Spleen (tissue), 7 donors: ENCODE results near the gene BBS7.

Experiments used
- CTCF ChIP-seq, 11 experiments: fragments of 200-600 bp in 7 of 11; fragments of 450-650 bp in 4 of 11; sonication (generic) in 4 of 11; IDR thresholded peaks in 8 of 11; conservative IDR thresholded peaks in 3 of 11; 1 replicate in 7 of 11; 2 replicates in 4 of 11; pipeline versions ENCODE4 v1.4.0 to v1.8.0; 2016 to 2021; ENCODE audit warnings: antibody characterized with exemption in 11 of 11, inconsistent platforms in 4 of 11, mild to moderate bottlenecking in 1 of 11
- POLR2A ChIP-seq, 3 donors: fragments of 450-650 bp; IDR thresholded peaks; one replicate each; pipeline ENCODE4 v1.5.1; 2017; ENCODE audit warnings: antibody characterized with exemption in 3 of 3, mild to moderate bottlenecking in 1 of 3
- POLR2AphosphoS5 ChIP-seq, 3 donors: sonication (generic); formaldehyde crosslinking; IDR thresholded peaks; one replicate each; pipeline ENCODE4 v1.5.1; 2017; ENCODE audit warnings: antibody characterized with exemption in 3 of 3
- donor health status: DM: no; HTN: no; CAD: no; lungs with moderate emphysema.
- donor health status: DM: no; HTN: no; CAD: no.
- donor health status: DM: no; HTN: no; CAD: no.

DNA sequence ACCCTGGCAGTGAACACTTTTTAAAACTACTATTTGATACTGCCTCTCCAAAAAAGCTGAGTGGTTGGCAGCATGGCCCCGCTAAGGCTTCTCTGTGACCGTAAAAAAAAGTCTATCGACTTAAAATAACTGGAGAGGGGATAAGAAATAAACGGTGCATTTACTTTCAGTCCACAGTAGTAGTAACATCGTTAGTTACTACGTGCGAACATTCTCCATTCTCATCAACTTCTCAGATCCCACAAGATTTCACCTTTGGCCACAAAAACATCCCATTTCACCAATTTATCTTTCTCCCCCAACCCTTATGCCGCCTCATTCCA lies 69.7 kb downstream of the BBS7 start:
- TF ChIP-seq POLR2AphosphoS5 (IDR thresholded peaks at IDR 0.05) = no peak
- TF ChIP-seq CTCF (IDR thresholded peaks at IDR 0.05 in 8 of 11, conservative IDR thresholded peaks at IDR 0.05 in 3 of 11) = no peak
- TF ChIP-seq POLR2A (IDR thresholded peaks at IDR 0.05) = no peak
